Fibroblast of skin of right quadriceps (primary cell): ENCODE data around the gene CSGALNACT2.

Experiments
- DNase-seq: peaks from one replicate; pipeline ENCODE4 v3.0.0-alpha.2; 2013

CSGALNACT2 gene

GRCh38 chr10:43204042-43204942 is 66.0 kb downstream of the CSGALNACT2 start:
- DNase-seq, result no peak

- peak; percentile 24 for DNase-seq
Observed at GRCh38 chr10:43204943-43205671, 66.9 kb downstream of the CSGALNACT2 start.

GRCh38 chr10:43205681-43206390 is 67.6 kb downstream of the CSGALNACT2 start:
- DNase-seq, result no peak

GRCh38 chr10:43206391-43207235 is 68.4 kb downstream of the CSGALNACT2 start:
- no peak for DNase-seq

GRCh38 chr10:43208147-43209073 is 70.2 kb downstream of the CSGALNACT2 start:
- no peak for DNase-seq

GRCh38 chr10:43209074-43209455 is 70.8 kb downstream of the CSGALNACT2 start:
- DNase-seq, result no peak

- DNase-seq, result no peak
Observed at GRCh38 chr10:43209651-43210141, 71.5 kb downstream of the CSGALNACT2 start.

- no peak for DNase-seq
Observed at GRCh38 chr10:43210556-43210955, 72.3 kb downstream of the CSGALNACT2 start.

- no peak for DNase-seq
Observed at GRCh38 chr10:43211030-43211429, 72.8 kb downstream of the CSGALNACT2 start.

- no peak for DNase-seq
Observed at GRCh38 chr10:43211431-43212042, 73.3 kb downstream of the CSGALNACT2 start.

- no peak for DNase-seq
Observed at GRCh38 chr10:43212043-43212721, 73.9 kb downstream of the CSGALNACT2 start.

- no peak for DNase-seq
Observed at GRCh38 chr10:43214071-43214955, 76.1 kb downstream of the CSGALNACT2 start.

- DNase-seq, result no peak
Observed at GRCh38 chr10:43214956-43215561, 76.8 kb downstream of the CSGALNACT2 start.

GRCh38 chr10:43215758-43216455 is 77.7 kb downstream of the CSGALNACT2 start:
- no peak for DNase-seq

GRCh38 chr10:43216931-43217562 is 78.8 kb downstream of the CSGALNACT2 start:
- DNase-seq, result no peak

GRCh38 chr10:43217563-43218205 is 79.4 kb downstream of the CSGALNACT2 start:
- DNase-seq, result no peak
